T-cell (primary cell): ENCODE results near the gene SETBP1. TPM values are rescaled to one million over a fixed set of nuclear protein-coding genes. Genes with fewer than 3 reads are reported as not detected.
A peak's percentile ranks its signal among the peaks of the same experiment; 100 is the strongest.
"Not testable (repeated sequence)": the region's sequence is repeated elsewhere in the genome, so short reads cannot be mapped to it uniquely, and the experiment has no call there.

Experiments used
- ATAC-seq, 4 experiments: fragments of 200-7000 bp in 3 of 4; fragments of 150-1000 bp in 1 of 4; cut with Tn5 transposase; replicated peaks in 1 of 4; 1 replicate in 3 of 4; 2 replicates in 1 of 4; pipeline ENCODE4 v1.10.0; 2021; ENCODE audit warnings: moderate library complexity in 3 of 4, mild to moderate bottlenecking in 2 of 4, moderate number of reproducible peaks in 1 of 4
- CTCF ChIA-PET, 2 donors: fragments of 300-600 bp; sonication (Branson Sonifier 250); formaldehyde crosslinking; loops; one replicate each; lab custom pipeline; 2022; ENCODE audit warnings: antibody characterized with exemption in 2 of 2; lab: Charles Lee
- POLR2A ChIA-PET, 2 donors: fragments of 300-600 bp; sonication (Branson Sonifier 250); formaldehyde crosslinking; loops; one replicate each; lab custom pipeline; 2022; ENCODE audit warnings: antibody characterized with exemption in 2 of 2; lab: Charles Lee
- DNase-seq, 35 experiments: peaks; one replicate each; pipeline versions ENCODE4 v3.0.0 to v3.0.0-alpha.2; 2013 to 2023
- H3K27ac ChIP-seq: one replicate; pipeline ENCODE4 v1.5.1; 2013; ENCODE audit warnings: low read length
- H3K27me3 ChIP-seq, 2 experiments: replicated peaks in 1 of 2; 1 replicate in 1 of 2; 2 replicates in 1 of 2; pipeline versions ENCODE4 v1.6.1 to v1.7.0; 2013; ENCODE audit warnings: low read length in 1 of 2, mixed read lengths in 1 of 2; ENCODE audit not compliant: control insufficient read depth in 2 of 2, insufficient read depth in 2 of 2; ENCODE audit errors: extremely low read depth in 1 of 2
- H3K36me3 ChIP-seq, 2 donors: 1 replicate in 1 of 2; 2 replicates in 1 of 2; pipeline versions ENCODE4 v1.6.1 to v1.7.0; 2013; ENCODE audit warnings: low read length in 1 of 2; ENCODE audit not compliant: control insufficient read depth in 2 of 2, insufficient read depth in 1 of 2; ENCODE audit errors: extremely low read depth in 1 of 2
- H3K4me1 ChIP-seq, 2 experiments: 1 replicate in 1 of 2; 2 replicates in 1 of 2; pipeline versions ENCODE4 v1.6.1 to v1.7.0; 2013; ENCODE audit warnings: low read length in 2 of 2, mixed read lengths in 1 of 2; ENCODE audit not compliant: insufficient read depth in 2 of 2, control insufficient read depth in 1 of 2; ENCODE audit errors: extremely low read depth in 1 of 2
- H3K4me3 ChIP-seq, 2 donors: 1 replicate in 1 of 2; 2 replicates in 1 of 2; pipeline versions ENCODE4 v1.5.1 to v1.7.0; 2013; ENCODE audit warnings: mild to moderate bottlenecking in 2 of 2, low read length in 1 of 2, moderate library complexity in 1 of 2; ENCODE audit not compliant: control insufficient read depth in 1 of 2; ENCODE audit errors: extremely low read depth in 1 of 2
- H3K9me3 ChIP-seq: 2 replicates; pipeline ENCODE4 v1.7.0; 2013
- H3K27ac Mint-ChIP-seq, 2 donors: one replicate each; pipeline ENCODE4 v1.8.0; 2020 to 2021; ENCODE audit warnings: mild to moderate bottlenecking in 2 of 2, mixed read lengths in 2 of 2
- H3K27me3 Mint-ChIP-seq, 2 donors: one replicate each; pipeline ENCODE4 v1.8.0; 2021 to 2022; ENCODE audit warnings: mixed read lengths in 2 of 2
- H3K36me3 Mint-ChIP-seq: one replicate; pipeline ENCODE4 v1.8.0; 2021; ENCODE audit warnings: mixed read lengths
- H3K4me1 Mint-ChIP-seq, 3 donors: one replicate each; pipeline ENCODE4 v1.8.0; 2020 to 2022; ENCODE audit warnings: mixed read lengths in 3 of 3, mild to moderate bottlenecking in 1 of 3
- H3K4me3 Mint-ChIP-seq, 3 donors: one replicate each; pipeline ENCODE4 v1.8.0; 2020 to 2022; ENCODE audit warnings: mild to moderate bottlenecking in 3 of 3, mixed read lengths in 3 of 3, moderate library complexity in 3 of 3
- H3K9me3 Mint-ChIP-seq, 3 donors: one replicate each; pipeline ENCODE4 v1.8.0; 2020 to 2022; ENCODE audit warnings: mixed read lengths in 3 of 3
- WGBS: methylation state at CpG from one replicate; pipeline ENCODE4 v1.1.5; 2013; ENCODE audit warnings: missing lambda C conversion rate; ENCODE audit not compliant: insufficient coverage; 5-methylcytosine and 5-hydroxymethylcytosine counted together
- total RNA-seq, 35 experiments: library from RNA in 6 of 35; stranded (reverse) in 6 of 35; fragments of 120-200 nt in 1 of 35; gene quantifications; one replicate each; pipeline versions ENCODE4 v1.2.1 to v1.2.4 and lab custom pipeline; 2013 to 2026

Gene SETBP1
- total RNA-seq, 5 donors from 2014 or later (not counting 1 experiment from before 2014, with no cell fraction given) = 1.6 to 5.7 (median 3.2) TPM

DNA sequence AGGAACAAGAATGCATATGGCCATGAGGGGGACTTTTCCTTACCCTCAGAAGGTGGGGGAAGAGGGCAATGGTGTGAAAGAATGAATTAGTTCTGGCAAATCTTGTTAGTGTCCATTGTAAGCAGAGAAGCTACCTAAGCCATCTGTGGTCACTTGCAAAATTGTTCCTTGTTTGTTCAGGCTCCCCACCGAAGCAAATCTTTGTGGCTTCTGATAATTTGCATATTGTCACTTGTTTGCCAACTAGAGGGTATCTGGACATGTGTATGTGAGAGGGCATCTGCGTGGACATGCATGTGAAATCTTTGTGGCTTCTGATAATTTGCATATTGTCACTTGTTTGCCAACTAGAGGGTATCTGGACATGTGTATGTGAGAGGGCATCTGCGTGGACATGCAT lies 41.1 kb downstream of the SETBP1 start:
- H3K27me3 Mint-ChIP-seq, H3K36me3 ChIP-seq, DNase-seq, H3K4me3 ChIP-seq, H3K27me3 ChIP-seq, H3K9me3 Mint-ChIP-seq, H3K4me3 Mint-ChIP-seq, ATAC-seq, H3K27ac ChIP-seq, POLR2A ChIA-PET, H3K9me3 ChIP-seq, H3K36me3 Mint-ChIP-seq, CTCF ChIA-PET: not testable (repeated sequence)
- Mint-ChIP-seq H3K4me1 (peaks cover 32 to 62% (median 52%) of the 10 kb centered on the region in 3 donors), H3K27ac (peak overlapping the region in 1 of 2 donors; percentile 53)
- peaks cover 7 to 33% of the 10 kb centered on the region in 2 experiments for H3K4me1 ChIP-seq
- 82% methylated on average over 3 of the region's 3 CpGs for WGBS

DNA sequence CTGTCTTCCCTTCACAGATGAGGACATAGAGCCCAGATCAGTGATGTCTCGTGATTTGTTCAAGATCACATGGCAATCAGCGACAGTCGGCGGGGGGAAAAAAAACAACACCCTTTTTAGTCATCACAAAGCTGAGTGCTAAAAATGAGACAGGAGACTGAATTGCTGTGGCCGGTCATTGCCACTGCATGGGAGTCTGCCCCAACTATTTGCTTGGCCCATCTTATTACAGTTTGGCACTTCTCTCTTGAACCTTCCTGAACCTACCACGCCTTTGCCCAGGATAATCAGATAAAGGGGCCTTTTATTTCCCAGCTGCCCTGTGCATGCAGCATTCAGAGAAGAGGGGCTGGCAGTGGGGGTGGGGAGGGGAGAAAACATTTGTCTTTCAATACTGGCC lies 42.7 kb downstream of the SETBP1 start:
- H3K4me1 ChIP-seq = peaks cover 7 to 32% of the 10 kb centered on the region in 2 experiments
- no peaks in the 10 kb centered on the region for H3K9me3 ChIP-seq
- CTCF ChIA-PET = no interaction called here
- no peak overlapping the region for H3K4me3 ChIP-seq
- H3K36me3 Mint-ChIP-seq = no peaks in the 10 kb centered on the region
- H3K9me3 Mint-ChIP-seq = no peaks in the 10 kb centered on the region
- POLR2A ChIA-PET = no interaction called here
- H3K4me1 Mint-ChIP-seq = peaks cover 42 to 64% (median 61%) of the 10 kb centered on the region in 3 donors
- H3K27ac ChIP-seq = no peak overlapping the region
- no peaks in the 10 kb centered on the region for H3K27me3 ChIP-seq
- no peaks in the 10 kb centered on the region for H3K36me3 ChIP-seq
- WGBS = no CpG with 5 or more reads among the region's 6 CpGs
- no peaks in the 10 kb centered on the region for H3K27me3 Mint-ChIP-seq
- H3K27ac Mint-ChIP-seq = peak overlapping the region; percentile 88 to 92
- ATAC-seq (no peak), DNase-seq (peak in 3 of 35 experiments; percentile 12 to 23 (median 20))
- no peak overlapping the region for H3K4me3 Mint-ChIP-seq

DNA sequence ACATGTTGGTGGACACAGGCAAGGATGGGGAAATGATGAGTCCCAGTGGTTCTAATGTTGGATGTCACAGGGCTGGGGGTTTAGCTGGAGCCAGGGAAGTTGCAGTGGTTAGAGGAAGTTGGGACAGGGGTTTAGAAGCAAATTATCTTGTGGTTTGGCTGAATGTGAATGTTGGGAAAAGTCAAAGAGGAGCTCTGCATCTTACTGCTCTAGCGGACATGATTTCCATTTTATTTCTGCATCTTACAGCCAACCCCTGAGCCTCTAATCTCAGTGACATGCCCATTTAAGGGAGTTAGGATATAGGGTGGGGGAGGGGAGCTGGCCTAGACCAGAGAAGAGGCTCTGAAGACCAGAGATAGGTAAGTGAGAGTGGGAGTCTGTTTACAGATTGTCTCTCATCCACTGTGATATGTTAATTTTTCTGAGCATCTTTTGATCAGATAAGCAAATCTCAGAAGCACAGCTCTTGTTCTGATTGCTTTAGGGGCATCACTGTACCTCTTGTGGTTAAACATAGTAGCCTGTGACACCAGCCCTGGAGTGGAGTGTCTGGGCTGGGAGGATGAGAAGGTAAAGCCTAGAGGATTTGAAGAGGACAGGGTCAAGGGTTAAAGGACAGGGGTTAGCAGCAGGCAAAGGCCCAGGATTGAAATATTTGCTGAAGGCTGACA lies 43.6 kb downstream of the SETBP1 start:
- Mint-ChIP-seq H3K27ac (peak overlapping the region; percentile 88 to 92), H3K4me3 (peak overlapping the region in 2 of 3 donors; percentile 6 to 61), H3K27me3 (no peaks in the 10 kb centered on the region), H3K36me3 (no peaks in the 10 kb centered on the region), H3K9me3 (no peaks in the 10 kb centered on the region), H3K4me1 (peaks cover 51 to 72% (median 68%) of the 10 kb centered on the region in 3 donors)
- Histone ChIP-seq H3K4me3 (no peak overlapping the region), H3K36me3 (no peaks in the 10 kb centered on the region), H3K4me1 (peaks cover 7 to 39% of the 10 kb centered on the region in 2 experiments), H3K27ac (peak overlapping the region; percentile 83), H3K9me3 (no peaks in the 10 kb centered on the region), H3K27me3 (no peaks in the 10 kb centered on the region)
- DNase-seq (peak in 1 of 35 experiments; percentile 7), ATAC-seq (peak in 1 of 4 experiments; percentile 19)
- WGBS = no CpG with 5 or more reads among the region's 1 CpG
- CTCF ChIA-PET = no interaction called here
- POLR2A ChIA-PET = no interaction called here

DNA sequence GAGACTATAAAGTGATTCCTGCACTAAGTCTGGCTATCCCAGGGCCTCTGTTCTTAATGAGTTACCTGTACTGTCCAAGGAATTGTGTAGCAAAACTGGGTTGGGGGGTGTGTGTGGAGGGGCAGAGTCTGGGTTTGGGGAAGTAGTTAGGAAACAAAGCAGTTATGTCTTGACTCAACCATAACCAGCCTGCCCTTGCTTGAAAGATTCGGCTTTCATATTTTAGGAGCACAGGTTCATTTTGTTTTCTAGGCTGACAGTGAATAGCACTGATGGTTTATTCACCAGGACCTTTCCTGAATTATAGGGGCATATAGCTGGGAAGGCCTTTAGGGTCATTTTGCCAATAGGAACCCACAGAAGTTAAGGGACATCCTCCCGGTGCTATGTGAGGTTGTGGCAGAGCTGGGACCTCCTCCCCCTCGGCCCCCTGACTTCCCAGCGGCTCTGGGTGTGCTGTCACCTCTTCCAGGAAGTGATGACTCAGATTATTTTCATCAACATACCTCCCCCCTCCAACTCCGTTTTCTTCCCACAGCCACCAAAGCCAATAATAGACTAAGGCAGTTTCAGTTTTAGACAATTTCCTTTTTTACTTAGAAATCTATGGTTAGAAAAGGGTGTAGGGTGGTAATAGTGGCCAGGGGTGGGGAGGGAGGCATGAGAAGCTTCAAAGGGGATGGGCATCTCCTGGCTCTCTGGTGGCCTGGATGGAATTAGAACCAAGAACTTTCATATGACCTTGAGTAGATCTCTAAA lies 44.8 kb downstream of the SETBP1 start:
- H3K36me3 ChIP-seq = no peaks in the 10 kb centered on the region
- Mint-ChIP-seq H3K9me3 (no peaks in the 10 kb centered on the region), H3K4me1 (peaks cover 63 to 84% (median 80%) of the 10 kb centered on the region in 3 donors), H3K36me3 (no peaks in the 10 kb centered on the region), H3K27ac (peak overlapping the region; percentile 88 to 92), H3K4me3 (peak overlapping the region; percentile 1 to 61 (median 26)), H3K27me3 (no peaks in the 10 kb centered on the region)
- CTCF ChIA-PET = interaction anchor here in 1 of 2 donors (1.3 kb wide), 1 partner anchor 47 kb away, joined by 3 read pairs; no protein-coding TSS in a partner anchor
- DNase-seq (peak in 33 of 35 experiments; percentile 9 to 69 (median 38)), ATAC-seq (peak; percentile 80 to 90 (median 84))
- peak overlapping the region; percentile 83 for H3K27ac ChIP-seq
- 0% methylated on average over 1 of the region's 5 CpGs for WGBS
- no peak overlapping the region for H3K4me3 ChIP-seq
- H3K9me3 ChIP-seq = no peaks in the 10 kb centered on the region
- peaks cover 9 to 51% of the 10 kb centered on the region in 2 experiments for H3K4me1 ChIP-seq
- H3K27me3 ChIP-seq = no peaks in the 10 kb centered on the region
- POLR2A ChIA-PET = no interaction called here

DNA sequence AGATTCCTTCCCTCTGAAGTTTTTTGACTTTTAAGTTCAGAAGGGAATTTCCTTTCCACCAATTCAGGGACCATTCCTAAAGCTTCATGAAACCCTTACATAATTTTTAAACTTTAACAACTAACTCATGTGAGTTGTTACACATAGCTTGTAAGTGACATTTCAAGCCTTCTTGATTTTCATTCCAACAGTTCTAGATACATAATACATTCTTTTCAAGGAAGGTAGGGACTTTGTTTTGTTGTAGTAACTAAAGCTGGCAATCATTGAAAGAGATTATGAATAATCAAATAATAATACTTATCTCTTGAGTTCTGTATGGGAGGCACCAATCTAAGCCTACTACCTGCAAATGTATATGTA lies 45.4 kb downstream of the SETBP1 start:
- POLR2A ChIA-PET = no interaction called here
- no peaks in the 10 kb centered on the region for H3K27me3 Mint-ChIP-seq

DNA sequence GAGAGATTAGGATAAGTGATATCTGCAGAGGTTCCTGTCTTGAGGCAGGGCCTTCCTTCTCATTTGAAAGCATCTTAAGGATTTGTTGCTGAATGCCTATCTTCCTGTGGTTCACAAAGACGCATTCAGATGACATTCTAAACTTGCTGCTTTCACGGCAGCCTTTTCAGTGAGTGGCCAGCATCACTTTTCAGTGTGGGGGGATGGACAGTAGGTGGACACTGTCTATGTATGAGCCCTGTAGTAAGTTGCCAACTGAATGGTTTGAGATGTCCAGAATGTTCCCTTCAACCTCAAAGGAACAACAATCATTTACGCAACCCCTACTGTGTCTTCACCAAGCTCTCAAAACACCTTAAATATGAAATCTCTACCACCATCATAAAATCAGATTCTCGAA lies 46.6 kb downstream of the SETBP1 start:
- no peaks in the 10 kb centered on the region for H3K36me3 Mint-ChIP-seq
- no peak for DNase-seq
- Histone ChIP-seq H3K27me3 (no peaks in the 10 kb centered on the region), H3K4me1 (peaks cover 9 to 58% of the 10 kb centered on the region in 2 experiments), H3K36me3 (no peaks in the 10 kb centered on the region), H3K4me3 (no peak overlapping the region), H3K9me3 (no peaks in the 10 kb centered on the region), H3K27ac (peak overlapping the region; percentile 83)
- H3K4me1 Mint-ChIP-seq = peaks cover 63 to 92% (median 79%) of the 10 kb centered on the region in 3 donors
- no peak overlapping the region for H3K4me3 Mint-ChIP-seq
- WGBS = 100% methylated on average over 1 of the region's 4 CpGs
- H3K9me3 Mint-ChIP-seq = no peaks in the 10 kb centered on the region
- ChIA-PET CTCF (no interaction called here), POLR2A (no interaction called here)
- no peak for ATAC-seq
- peak overlapping the region; percentile 40 to 53 for H3K27ac Mint-ChIP-seq
- H3K27me3 Mint-ChIP-seq = no peaks in the 10 kb centered on the region

More for the DNA sequence above, 45.4 kb downstream of the SETBP1 start:
- Mint-ChIP-seq H3K9me3 (no peaks in the 10 kb centered on the region), H3K4me3 (peak overlapping the region; percentile 9 to 61 (median 15)), H3K27ac (peak overlapping the region; percentile 88 to 92), H3K4me1 (peaks cover 63 to 89% (median 85%) of the 10 kb centered on the region in 3 donors), H3K36me3 (no peaks in the 10 kb centered on the region)
- Histone ChIP-seq H3K4me1 (peaks cover 9 to 56% of the 10 kb centered on the region in 2 experiments), H3K36me3 (no peaks in the 10 kb centered on the region), H3K27ac (peak overlapping the region; percentile 83), H3K27me3 (no peaks in the 10 kb centered on the region), H3K9me3 (no peaks in the 10 kb centered on the region), H3K4me3 (no peak overlapping the region)
- DNase-seq (no peak), ATAC-seq (no peak)
- CTCF ChIA-PET = interaction anchor here in 1 of 2 donors (1.3 kb wide), 1 partner anchor 47 kb away, joined by 3 read pairs; no protein-coding TSS in a partner anchor
